ENCODE data around the gene ANKRD31. TPM values are rescaled to one million over a fixed set of nuclear protein-coding genes. Genes with fewer than 3 reads are reported as not detected.

The ANKRD31 gene
- total and polyA plus RNA-seq, 8 donors, result 0.09 to 0.75 (median 0.45) TPM

DNA sequence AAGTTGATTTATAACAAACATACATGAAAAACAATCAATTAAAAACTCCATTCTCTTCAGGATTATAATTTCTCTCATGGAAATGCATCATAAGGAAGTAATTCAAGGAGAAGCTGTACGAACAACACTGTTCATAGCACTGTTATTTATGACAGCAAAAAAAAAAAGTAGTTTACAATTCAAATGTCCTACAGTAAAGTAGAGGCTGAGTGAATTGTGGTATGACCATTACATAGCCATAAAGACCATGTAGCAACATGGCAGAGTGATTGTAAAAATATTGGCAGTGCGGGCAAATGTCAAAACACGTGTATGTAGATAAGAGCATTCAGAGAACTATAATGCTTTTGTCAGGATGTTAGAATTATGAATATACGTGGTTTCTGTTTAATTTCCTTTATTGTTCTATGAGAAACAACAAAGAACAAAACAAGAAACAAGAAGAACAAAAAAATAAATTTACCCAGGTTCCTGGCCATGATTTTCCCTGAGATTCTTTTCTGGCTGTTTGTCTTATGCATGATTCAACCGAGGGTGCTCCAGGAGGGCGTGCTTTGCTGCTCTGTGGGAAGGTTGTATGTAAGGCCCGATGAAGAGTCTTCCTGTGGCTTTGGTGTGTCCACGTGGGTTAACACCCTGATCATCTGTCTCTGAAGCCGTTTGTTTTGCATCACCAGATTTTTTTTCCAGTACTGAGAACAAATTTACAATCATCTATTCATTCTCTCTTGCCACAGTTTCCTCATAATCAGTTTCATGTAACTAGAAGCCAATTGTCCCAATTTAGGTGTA, 213.1 kb downstream of the ANKRD31 start:
- Histone ChIP-seq H3K4me3 (no peak overlapping the region), H3K4me1 (no peaks in the 10 kb centered on the region), H3K36me3 (no peaks in the 10 kb centered on the region), H3K27me3 (no peaks in the 10 kb centered on the region), H3K9me3 (no peaks in the 10 kb centered on the region), H3K27ac (no peak overlapping the region)
- intact Hi-C loops (cut with DNase I), result no loop called here
- DNase-seq, result no peak
- no peak for ATAC-seq
- TF ChIP-seq, protein P1, sequence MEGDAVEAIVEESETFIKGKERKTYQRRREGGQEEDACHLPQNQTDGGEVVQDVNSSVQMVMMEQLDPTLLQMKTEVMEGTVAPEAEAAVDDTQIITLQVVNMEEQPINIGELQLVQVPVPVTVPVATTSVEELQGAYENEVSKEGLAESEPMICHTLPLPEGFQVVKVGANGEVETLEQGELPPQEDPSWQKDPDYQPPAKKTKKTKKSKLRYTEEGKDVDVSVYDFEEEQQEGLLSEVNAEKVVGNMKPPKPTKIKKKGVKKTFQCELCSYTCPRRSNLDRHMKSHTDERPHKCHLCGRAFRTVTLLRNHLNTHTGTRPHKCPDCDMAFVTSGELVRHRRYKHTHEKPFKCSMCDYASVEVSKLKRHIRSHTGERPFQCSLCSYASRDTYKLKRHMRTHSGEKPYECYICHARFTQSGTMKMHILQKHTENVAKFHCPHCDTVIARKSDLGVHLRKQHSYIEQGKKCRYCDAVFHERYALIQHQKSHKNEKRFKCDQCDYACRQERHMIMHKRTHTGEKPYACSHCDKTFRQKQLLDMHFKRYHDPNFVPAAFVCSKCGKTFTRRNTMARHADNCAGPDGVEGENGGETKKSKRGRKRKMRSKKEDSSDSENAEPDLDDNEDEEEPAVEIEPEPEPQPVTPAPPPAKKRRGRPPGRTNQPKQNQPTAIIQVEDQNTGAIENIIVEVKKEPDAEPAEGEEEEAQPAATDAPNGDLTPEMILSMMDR (IDR thresholded peaks at IDR 0.05), result no peak

DNA sequence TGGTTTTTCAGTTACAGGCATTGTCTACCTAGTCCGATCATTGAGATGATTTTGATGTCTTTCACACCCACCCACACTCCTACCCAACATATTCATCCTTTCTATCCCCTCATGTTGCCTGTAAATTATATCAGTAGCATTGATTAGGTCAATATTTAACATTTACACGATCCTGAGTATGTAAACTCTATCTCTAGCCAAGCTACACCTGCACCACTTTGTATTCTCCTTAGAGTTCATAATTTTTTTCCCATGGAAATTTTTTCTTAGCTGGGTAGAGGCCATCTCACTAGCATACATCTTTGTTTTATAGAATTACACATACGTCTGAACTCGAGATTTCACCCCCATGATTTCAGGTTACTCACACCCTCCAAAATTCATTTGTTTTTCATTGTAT, 214.9 kb downstream of the ANKRD31 start:
- Histone ChIP-seq H3K27ac (no peak overlapping the region), H3K4me1 (no peaks in the 10 kb centered on the region), H3K36me3 (no peaks in the 10 kb centered on the region), H3K4me3 (no peak overlapping the region), H3K9me3 (no peaks in the 10 kb centered on the region), H3K27me3 (no peaks in the 10 kb centered on the region)
- intact Hi-C loops (cut with DNase I), result no loop called here
- DNase-seq (no peak), ATAC-seq (no peak)
- TF ChIP-seq, protein P1 (IDR thresholded peaks at IDR 0.05), result no peak

DNA sequence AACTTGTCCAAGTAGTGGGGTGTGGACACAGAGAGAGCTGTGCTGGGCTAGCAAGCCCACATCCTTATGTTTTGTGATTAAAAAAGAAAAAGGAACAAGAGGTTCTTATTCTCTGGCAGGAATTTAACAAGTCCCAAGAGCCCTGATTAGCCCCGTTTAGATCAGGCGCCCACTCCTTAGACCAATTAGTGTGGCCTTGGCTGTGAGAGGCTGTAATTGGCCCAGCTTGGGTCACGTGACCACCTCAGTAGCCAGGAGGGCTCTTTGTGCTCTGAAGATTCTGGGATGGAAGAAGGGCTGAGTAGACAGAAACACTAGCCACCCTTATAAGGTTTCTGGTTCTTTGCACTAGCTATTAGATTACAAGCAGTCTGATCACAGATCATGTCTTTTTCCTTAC, 215.5 kb downstream of the ANKRD31 start:
- no peak for ATAC-seq
- intact Hi-C loops (cut with DNase I), result no loop called here
- Histone ChIP-seq H3K9me3 (no peaks in the 10 kb centered on the region), H3K4me1 (no peaks in the 10 kb centered on the region), H3K4me3 (no peak overlapping the region), H3K36me3 (no peaks in the 10 kb centered on the region), H3K27ac (no peak overlapping the region), H3K27me3 (no peaks in the 10 kb centered on the region)
- TF ChIP-seq, protein P1 (IDR thresholded peaks at IDR 0.05), result no peak
- DNase-seq, result no peak

DNA sequence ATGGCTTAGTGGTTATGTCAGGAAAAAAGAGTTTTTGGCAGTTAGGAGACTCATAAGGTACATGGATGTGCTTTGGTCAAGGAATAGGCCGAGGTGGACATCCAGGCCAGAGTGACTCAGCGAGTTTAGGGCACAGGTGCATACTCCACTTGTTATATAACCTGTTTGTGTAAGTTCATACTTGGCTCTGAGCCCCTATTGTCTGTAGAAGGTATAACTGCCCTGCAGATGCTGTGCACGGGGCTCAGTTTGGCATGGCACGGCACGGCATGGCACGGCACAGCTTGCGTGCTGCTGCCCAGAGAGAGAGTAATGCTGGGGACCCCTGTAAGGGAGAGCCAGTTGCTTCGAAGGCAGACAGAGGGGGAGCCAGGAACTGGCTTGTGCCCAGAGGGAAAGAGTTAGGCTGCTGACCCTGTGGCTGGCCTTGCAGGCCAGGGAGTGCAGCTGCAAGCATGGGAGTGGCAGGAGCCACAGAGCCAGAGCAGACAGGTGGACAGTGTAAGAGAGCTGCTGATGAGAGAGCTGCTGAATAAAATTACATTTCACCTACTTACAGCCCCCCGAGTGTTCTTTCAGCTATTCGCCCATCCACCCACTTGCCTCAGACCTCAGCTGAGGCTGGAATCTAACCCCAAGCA, 216.5 kb downstream of the ANKRD31 start:
- no peaks in the 10 kb centered on the region for H3K27me3 ChIP-seq
- H3K4me1 ChIP-seq, result no peaks in the 10 kb centered on the region
- H3K4me3 ChIP-seq, result no peak overlapping the region
- H3K36me3 ChIP-seq, result no peaks in the 10 kb centered on the region
- H3K27ac ChIP-seq, result no peak overlapping the region
- TF ChIP-seq, protein P1 (IDR thresholded peaks at IDR 0.05), result no peak
- DNase-seq, result no peak
- ATAC-seq, result no peak
- H3K9me3 ChIP-seq, result no peaks in the 10 kb centered on the region
- intact Hi-C loops (cut with DNase I), result no loop called here

DNA sequence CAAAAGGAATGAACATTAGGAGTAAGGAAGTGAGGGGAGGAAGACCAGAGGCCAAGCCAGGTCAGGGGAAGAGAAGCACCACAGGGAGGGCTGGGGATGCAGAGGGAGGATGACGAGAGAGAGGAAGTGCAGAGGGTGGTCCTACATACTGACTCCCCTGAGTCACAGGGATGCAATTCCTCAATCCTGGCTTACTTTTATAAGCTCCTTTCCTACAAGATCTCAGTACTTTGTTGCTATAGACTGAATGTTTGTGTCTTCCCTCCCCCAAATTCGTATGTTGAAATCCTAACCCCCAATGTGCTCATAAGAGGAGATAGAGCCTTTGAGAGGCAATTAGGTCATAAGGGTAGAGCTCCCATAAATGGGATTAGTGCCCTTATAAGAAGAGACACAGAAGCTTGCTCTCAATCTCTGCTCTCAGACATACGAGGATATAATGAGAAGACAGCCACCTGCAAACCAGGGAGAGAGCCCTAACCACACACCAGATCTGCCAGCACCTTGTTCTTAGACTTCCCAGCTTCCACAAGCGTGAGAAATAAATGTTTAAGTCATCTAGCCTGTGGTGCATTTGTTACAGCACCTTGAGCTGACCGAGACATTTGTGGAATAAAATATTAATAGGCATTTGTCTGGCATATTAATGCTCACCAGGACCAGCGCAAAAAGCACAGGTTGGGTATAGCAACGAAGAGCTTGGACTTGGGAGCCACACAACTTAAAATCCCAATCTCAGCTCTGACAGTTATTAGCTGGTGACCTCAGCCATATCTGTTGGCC, 217.7 kb downstream of the ANKRD31 start:
- Histone ChIP-seq H3K27me3 (no peaks in the 10 kb centered on the region), H3K9me3 (peaks cover 0 to 2% of the 10 kb centered on the region in 2 donors), H3K4me1 (no peaks in the 10 kb centered on the region), H3K27ac (no peak overlapping the region), H3K36me3 (no peaks in the 10 kb centered on the region), H3K4me3 (no peak overlapping the region)
- no peak for DNase-seq
- ATAC-seq, result no peak
- intact Hi-C loops (cut with DNase I), result no loop called here
- TF ChIP-seq, protein P1 (IDR thresholded peaks at IDR 0.05), result no peak
